ENCODE measurements around the gene TPX2. TPM values are rescaled to one million over a fixed set of nuclear protein-coding genes. Genes with fewer than 3 reads are reported as not detected.

Gene TPX2
- polyA plus RNA-seq, 1 donor from 2014 or later = 2.1 TPM

GRCh38 chr20:31839782-31840487, 100.8 kb downstream of the TPX2 start:
- Histone ChIP-seq H3K27ac (ENCODE audit: low read length) (no peak overlapping the region), H3K9ac (ENCODE audit: low read length) (no peak overlapping the region), H3K4me3 (ENCODE audit: low read length) (no peak overlapping the region), H4K20me1 (ENCODE audit: insufficient read depth) (no peaks in the 10 kb centered on the region), H3K79me2 (replicated peaks; ENCODE audit: insufficient read depth, low read length) (no peaks in the 10 kb centered on the region), H2AFZ (ENCODE audit: low read depth, low read length) (no peak overlapping the region), H3K9me3 (ENCODE audit: low read length) (no peaks in the 10 kb centered on the region), H3K27me3 (ENCODE audit: insufficient read depth, low read depth, low read length) (no peaks in the 10 kb centered on the region), H3F3A (ENCODE audit: insufficient read depth, low read length, poor library complexity, severe bottlenecking) (no peaks in the 10 kb centered on the region), H3K4me2 (ENCODE audit: low read length) (no peak overlapping the region), H3K36me3 (ENCODE audit: insufficient read depth, low read length) (no peaks in the 10 kb centered on the region), H3K9me2 (ENCODE audit: insufficient read depth, low read length) (no peaks in the 10 kb centered on the region)
- no peak for TF ChIP-seq EP300 (conservative IDR thresholded peaks at IDR 0.05; ENCODE audit: poor library complexity, severe bottlenecking)
- no peak for TF ChIP-seq POLR2AphosphoS5 (IDR thresholded peaks at IDR 0.05)
- no peak for TF ChIP-seq EZH2 (IDR thresholded peaks at IDR 0.05; ENCODE audit: borderline replicate concordance, insufficient read depth, low read length, poor library complexity, severe bottlenecking)
- no peak for TF ChIP-seq RAD21 (conservative IDR thresholded peaks at IDR 0.05)
- no peak for TF ChIP-seq CTCF (IDR thresholded peaks at IDR 0.05; ENCODE audit: poor library complexity, severe bottlenecking)
- TF ChIP-seq SMC3 (conservative IDR thresholded peaks at IDR 0.05; ENCODE audit: poor library complexity) = no peak
- TF ChIP-seq MXI1 (conservative IDR thresholded peaks at IDR 0.05; ENCODE audit: poor library complexity, severe bottlenecking) = no peak
- no peak for TF ChIP-seq TAF1 (IDR thresholded peaks at IDR 0.05; ENCODE audit: low read depth)
- TF ChIP-seq REST (IDR thresholded peaks at IDR 0.05; ENCODE audit: borderline replicate concordance) = no peak

GRCh38 chr20:31840906-31841816, 102.1 kb downstream of the TPX2 start:
- H3K27ac ChIP-seq (ENCODE audit: low read length) = no peak overlapping the region
- H3F3A ChIP-seq (ENCODE audit: insufficient read depth, low read length, poor library complexity, severe bottlenecking) = no peaks in the 10 kb centered on the region
- H3K4me3 ChIP-seq (ENCODE audit: low read length) = no peak overlapping the region
- TF ChIP-seq CTCF (IDR thresholded peaks at IDR 0.05; ENCODE audit: poor library complexity, severe bottlenecking) (no peak), TAF1 (IDR thresholded peaks at IDR 0.05; ENCODE audit: low read depth) (no peak), REST (IDR thresholded peaks at IDR 0.05; ENCODE audit: borderline replicate concordance) (no peak), RAD21 (conservative IDR thresholded peaks at IDR 0.05) (no peak), SMC3 (conservative IDR thresholded peaks at IDR 0.05; ENCODE audit: poor library complexity) (no peak), POLR2AphosphoS5 (IDR thresholded peaks at IDR 0.05) (no peak), EZH2 (IDR thresholded peaks at IDR 0.05; ENCODE audit: borderline replicate concordance, insufficient read depth, low read length, poor library complexity, severe bottlenecking) (no peak), EP300 (conservative IDR thresholded peaks at IDR 0.05; ENCODE audit: poor library complexity, severe bottlenecking) (no peak), MXI1 (conservative IDR thresholded peaks at IDR 0.05; ENCODE audit: poor library complexity, severe bottlenecking) (no peak)
- no peaks in the 10 kb centered on the region for H3K36me3 ChIP-seq (ENCODE audit: insufficient read depth, low read length)
- no peak overlapping the region for H3K4me2 ChIP-seq (ENCODE audit: low read length)
- H3K79me2 ChIP-seq (replicated peaks; ENCODE audit: insufficient read depth, low read length) = no peaks in the 10 kb centered on the region
- no peaks in the 10 kb centered on the region for H4K20me1 ChIP-seq (ENCODE audit: insufficient read depth)
- no peaks in the 10 kb centered on the region for H3K9me2 ChIP-seq (ENCODE audit: insufficient read depth, low read length)
- H3K9me3 ChIP-seq (ENCODE audit: low read length) = no peaks in the 10 kb centered on the region
- no peak overlapping the region for H2AFZ ChIP-seq (ENCODE audit: low read depth, low read length)
- no peak overlapping the region for H3K9ac ChIP-seq (ENCODE audit: low read length)
- no peaks in the 10 kb centered on the region for H3K27me3 ChIP-seq (ENCODE audit: insufficient read depth, low read depth, low read length)
